Calu3 (cell line): ENCODE data around the gene RNPS1. TPM values are rescaled to one million over a fixed set of nuclear protein-coding genes. Genes with fewer than 3 reads are reported as not detected.

Experiments
- BruUV-seq: library from RNA; stranded (reverse); fragments of 400-500 nt; replicated peaks from 2 replicates; lab custom pipeline; 2021; lab: Mats Ljungman, UMichigan
- CTCF ChIA-PET: fragments of 300-600 bp; sonication (Branson Sonifier 250); formaldehyde crosslinking; loops from one replicate; lab custom pipeline; 2022; ENCODE audit warnings: antibody characterized with exemption; lab: Charles Lee
- DNase-seq: peaks from one replicate; pipeline ENCODE4 v3.0.0; 2022
- H3K27ac Mint-ChIP-seq: one replicate; pipeline ENCODE4 v1.8.0; 2022; ENCODE audit warnings: mixed read lengths; ENCODE audit not compliant: unreplicated experiment
- H3K27me3 Mint-ChIP-seq: one replicate; pipeline ENCODE4 v1.8.0; 2022; ENCODE audit warnings: mixed read lengths; ENCODE audit not compliant: unreplicated experiment
- H3K36me3 Mint-ChIP-seq: one replicate; pipeline ENCODE4 v1.8.0; 2022; ENCODE audit warnings: mild to moderate bottlenecking, moderate library complexity, mixed read lengths; ENCODE audit not compliant: insufficient read depth, unreplicated experiment
- H3K4me1 Mint-ChIP-seq: one replicate; pipeline ENCODE4 v1.8.0; 2022; ENCODE audit warnings: mild to moderate bottlenecking, low read depth, mixed read lengths; ENCODE audit not compliant: unreplicated experiment
- H3K4me3 Mint-ChIP-seq: one replicate; pipeline ENCODE4 v1.8.0; 2022; ENCODE audit warnings: mild to moderate bottlenecking, low read depth, moderate library complexity, mixed read lengths; ENCODE audit not compliant: unreplicated experiment
- H3K9me3 Mint-ChIP-seq: one replicate; pipeline ENCODE4 v1.8.0; 2022; ENCODE audit warnings: low read depth, mixed read lengths; ENCODE audit not compliant: unreplicated experiment
- intact Hi-C: fragments of 100-400 bp; cut with micrococcal nuclease; formaldehyde crosslinking; loops from one replicate; pipeline ENCODE4 v1.10.0; 2022; ENCODE audit not compliant: unreplicated experiment
- total RNA-seq: library from RNA; stranded (reverse); gene quantifications from 2 replicates; pipeline ENCODE4 v1.2.3, GENCODE V29; 2022
- TF ChIP-seq, protein P1 (sequence below): fragments of 200-600 bp; IDR thresholded peaks from one replicate; pipeline ENCODE4 v1.8.0; 2022; ENCODE audit warnings: antibody characterized with exemption; ENCODE audit not compliant: unreplicated experiment

Gene RNPS1
- total RNA-seq, 1 experiment from 2014 or later = 287 TPM

DNA sequence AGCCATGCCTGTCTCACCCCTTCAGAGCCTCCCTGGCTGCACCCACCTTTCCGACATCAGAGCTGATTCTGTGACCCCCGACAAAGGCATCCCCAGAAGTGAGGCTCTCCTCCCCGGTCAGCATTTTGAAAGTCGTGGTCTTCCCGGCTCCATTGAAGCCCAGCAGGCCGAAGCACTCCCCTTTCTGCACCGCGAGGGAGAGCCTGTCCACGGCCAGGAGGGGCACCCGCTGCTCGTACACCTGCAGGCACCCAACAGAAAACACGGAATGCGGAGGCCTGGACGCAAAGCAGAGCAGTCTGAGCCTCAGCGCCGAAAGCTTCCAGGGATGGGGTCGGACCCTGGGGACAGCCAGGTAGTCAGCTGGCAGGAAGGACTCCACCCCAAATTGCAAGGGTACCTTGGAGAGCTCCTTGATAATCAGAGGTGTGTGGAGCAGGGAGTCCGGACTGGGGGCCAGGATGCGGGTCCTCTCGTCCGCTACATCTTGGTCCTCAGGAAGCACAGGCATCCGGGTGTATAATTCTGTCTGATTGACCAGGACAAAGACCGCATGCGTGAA is 13.1 kb upstream of the RNPS1 start:
- no peak overlapping the region for H3K4me3 Mint-ChIP-seq
- H3K9me3 Mint-ChIP-seq = no peaks in the 10 kb centered on the region
- peaks cover 26% of the 10 kb centered on the region for H3K27me3 Mint-ChIP-seq
- TF ChIP-seq, protein P1, sequence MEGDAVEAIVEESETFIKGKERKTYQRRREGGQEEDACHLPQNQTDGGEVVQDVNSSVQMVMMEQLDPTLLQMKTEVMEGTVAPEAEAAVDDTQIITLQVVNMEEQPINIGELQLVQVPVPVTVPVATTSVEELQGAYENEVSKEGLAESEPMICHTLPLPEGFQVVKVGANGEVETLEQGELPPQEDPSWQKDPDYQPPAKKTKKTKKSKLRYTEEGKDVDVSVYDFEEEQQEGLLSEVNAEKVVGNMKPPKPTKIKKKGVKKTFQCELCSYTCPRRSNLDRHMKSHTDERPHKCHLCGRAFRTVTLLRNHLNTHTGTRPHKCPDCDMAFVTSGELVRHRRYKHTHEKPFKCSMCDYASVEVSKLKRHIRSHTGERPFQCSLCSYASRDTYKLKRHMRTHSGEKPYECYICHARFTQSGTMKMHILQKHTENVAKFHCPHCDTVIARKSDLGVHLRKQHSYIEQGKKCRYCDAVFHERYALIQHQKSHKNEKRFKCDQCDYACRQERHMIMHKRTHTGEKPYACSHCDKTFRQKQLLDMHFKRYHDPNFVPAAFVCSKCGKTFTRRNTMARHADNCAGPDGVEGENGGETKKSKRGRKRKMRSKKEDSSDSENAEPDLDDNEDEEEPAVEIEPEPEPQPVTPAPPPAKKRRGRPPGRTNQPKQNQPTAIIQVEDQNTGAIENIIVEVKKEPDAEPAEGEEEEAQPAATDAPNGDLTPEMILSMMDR = no peak
- intact Hi-C loops = no loop called here
- H3K36me3 Mint-ChIP-seq = peaks cover 5% of the 10 kb centered on the region
- no peak for DNase-seq
- no TSS peak for BruUV-seq
- H3K27ac Mint-ChIP-seq = no peak overlapping the region
- no peaks in the 10 kb centered on the region for H3K4me1 Mint-ChIP-seq
- CTCF ChIA-PET = no interaction called here

DNA sequence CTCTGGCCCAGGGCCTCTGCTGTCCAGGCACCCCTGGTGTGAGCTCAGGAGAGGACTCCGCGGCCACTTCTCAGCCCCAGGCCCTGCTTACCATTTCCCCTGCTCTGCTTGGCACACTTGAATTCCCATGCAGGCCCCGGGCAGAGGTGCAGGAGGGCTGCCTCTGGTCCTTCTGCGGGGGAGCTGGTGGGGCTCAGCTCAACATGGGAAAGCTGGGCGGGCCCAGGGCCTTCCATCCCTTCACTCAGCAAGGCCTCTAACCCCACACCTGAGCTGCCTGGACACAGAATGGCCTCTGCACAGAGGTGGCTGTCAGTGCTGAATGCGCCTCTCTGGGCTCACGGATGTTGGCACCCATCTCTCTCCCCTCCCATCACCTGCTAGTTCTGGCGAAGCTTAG is 12.5 kb upstream of the RNPS1 start:
- Mint-ChIP-seq H3K4me1 (no peaks in the 10 kb centered on the region), H3K27me3 (peaks cover 26% of the 10 kb centered on the region), H3K9me3 (no peaks in the 10 kb centered on the region), H3K36me3 (peaks cover 5% of the 10 kb centered on the region), H3K27ac (no peak overlapping the region), H3K4me3 (no peak overlapping the region)
- CTCF ChIA-PET = no interaction called here
- BruUV-seq = no TSS peak
- DNase-seq = no peak
- intact Hi-C loops = no loop called here
- TF ChIP-seq, protein P1 = no peak

DNA sequence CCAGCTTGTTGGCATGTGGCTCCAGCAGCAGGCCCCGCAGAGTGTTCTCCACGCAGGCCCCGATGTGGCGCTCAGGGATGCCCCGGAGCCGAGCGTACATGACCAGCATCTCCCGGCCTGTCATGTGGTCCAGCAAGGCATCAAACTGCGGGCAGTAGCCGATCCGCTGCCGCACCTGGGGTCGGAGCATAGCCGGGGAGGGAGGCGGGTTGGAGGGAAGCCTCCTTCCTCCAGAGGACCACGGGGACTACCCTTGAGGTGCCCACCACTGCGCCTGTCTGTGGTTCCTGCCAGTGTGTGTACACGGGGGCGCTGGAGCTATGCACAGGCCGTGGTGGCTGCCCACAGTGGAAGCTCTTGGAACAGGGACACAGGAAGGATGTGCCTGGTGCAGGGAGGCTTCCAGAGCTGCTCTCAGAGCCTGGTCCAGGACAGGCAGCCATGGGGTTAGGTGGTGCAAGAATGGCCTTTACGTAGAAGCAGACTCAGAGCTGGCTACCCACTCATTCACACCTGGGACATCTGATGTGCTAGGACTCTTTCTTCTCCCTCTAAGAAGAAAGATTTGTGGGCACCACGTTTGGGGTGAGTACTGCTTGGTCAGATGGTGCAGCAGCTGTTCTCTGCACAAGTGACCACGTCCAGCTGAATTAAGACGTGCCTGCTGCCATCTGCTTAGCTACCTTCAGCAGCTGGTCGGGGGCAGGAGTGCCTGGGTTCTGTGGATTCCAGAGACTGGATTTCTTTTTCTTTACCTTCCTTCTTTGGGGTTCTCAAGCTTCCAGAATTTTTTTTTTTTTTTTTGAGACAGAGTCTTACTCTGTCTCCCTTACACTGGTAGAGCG is 11.3 kb upstream of the RNPS1 start:
- H3K4me1 Mint-ChIP-seq = no peaks in the 10 kb centered on the region
- H3K27ac Mint-ChIP-seq = no peak overlapping the region
- no TSS peak for BruUV-seq
- H3K36me3 Mint-ChIP-seq = no peaks in the 10 kb centered on the region
- peaks cover 25% of the 10 kb centered on the region for H3K27me3 Mint-ChIP-seq
- intact Hi-C loops = no loop called here
- TF ChIP-seq, protein P1 = no peak
- no peaks in the 10 kb centered on the region for H3K9me3 Mint-ChIP-seq
- no peak for DNase-seq
- CTCF ChIA-PET = interaction anchor here (0.6 to 1.0 kb wide), 2 partner anchors 10 to 11 kb away, joined by 3 read pairs; no protein-coding TSS in a partner anchor
- H3K4me3 Mint-ChIP-seq = no peak overlapping the region

DNA sequence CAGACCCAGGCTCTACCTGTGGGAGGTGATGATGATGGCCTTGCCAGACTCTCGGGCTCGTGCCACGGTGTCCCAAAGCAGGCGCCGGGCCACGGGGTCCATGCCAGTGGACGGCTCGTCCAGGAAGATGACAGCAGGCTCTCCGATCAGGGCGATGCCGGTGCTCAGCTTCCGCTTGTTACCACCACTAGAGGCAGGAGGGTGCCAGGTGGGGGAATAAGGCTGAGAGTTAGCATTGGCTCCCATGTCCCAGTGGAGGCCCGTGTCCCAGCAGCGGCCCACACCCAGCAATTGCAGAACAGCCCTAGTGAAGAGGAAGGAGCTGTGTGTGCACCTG is 10.3 kb upstream of the RNPS1 start:
- Mint-ChIP-seq H3K36me3 (peaks cover 8% of the 10 kb centered on the region), H3K27ac (no peak overlapping the region), H3K9me3 (no peaks in the 10 kb centered on the region), H3K4me3 (no peak overlapping the region), H3K27me3 (peaks cover 15% of the 10 kb centered on the region), H3K4me1 (no peaks in the 10 kb centered on the region)
- intact Hi-C loops = no loop called here
- CTCF ChIA-PET = interaction anchor here (1.0 kb wide), 1 partner anchor 10 kb away, joined by 3 read pairs; no protein-coding TSS in a partner anchor
- TF ChIP-seq, protein P1 = no peak
- no TSS peak for BruUV-seq
- no peak for DNase-seq
